AG04449 (cell line): ENCODE measurements around the gene CEP41.

Experiments used
- CTCF ChIA-PET: fragments of 350-600 bp; formaldehyde crosslinking; extraction: SDS; loops from one replicate; lab custom pipeline; 2021; ENCODE audit warnings: antibody characterized with exemption; lab: Yijun Ruan, JAX
- POLR2A ChIA-PET: fragments of 400-600, 350-600 bp; formaldehyde crosslinking; extraction: SDS; loops from one replicate; lab custom pipeline; 2020; ENCODE audit warnings: antibody characterized with exemption, inconsistent platforms; lab: Yijun Ruan, JAX
- DNase-seq: peaks from one replicate; pipeline ENCODE4 v3.0.0-alpha.2; 2010; ENCODE audit warnings: low read depth, low spot score
- H3K4me3 ChIP-seq: 2 replicates; pipeline ENCODE4 v1.5.1; 2011; ENCODE audit warnings: low read depth, mild to moderate bottlenecking, control low read depth, low read length
- CTCF ChIP-seq: IDR thresholded peaks from one replicate; pipeline ENCODE4 v1.5.1; 2011; ENCODE audit warnings: mild to moderate bottlenecking, moderate library complexity, low read length, control low read depth, inconsistent platforms; ENCODE audit not compliant: insufficient read depth; ENCODE audit errors: missing control alignments

Gene CEP41

GRCh38 chr7:130359276-130359857, 81.4 kb downstream of the CEP41 start:
- POLR2A ChIA-PET, result no interaction called here
- H3K4me3 ChIP-seq, result no peak overlapping the region
- TF ChIP-seq CTCF, result no peak
- CTCF ChIA-PET, result no interaction called here
- DNase-seq, result no peak

GRCh38 chr7:130358471-130358870, 82.3 kb downstream of the CEP41 start:
- POLR2A ChIA-PET, result no interaction called here

GRCh38 chr7:130356876-130357611, 83.8 kb downstream of the CEP41 start:
- ChIA-PET CTCF (interaction anchor here (1.5 kb wide), 1 partner anchor 20 kb away, joined by 4 read pairs; no protein-coding TSS in a partner anchor), POLR2A (interaction anchor here (0.6 to 2.0 kb wide), 7 partner anchors 9 to 84 kb away, joined by 3 to 8 read pairs (median 3); partner anchors contain the start of genes CEP41, CPA1 and CPA4)
- no peak for TF ChIP-seq CTCF
- H3K4me3 ChIP-seq, result no peak overlapping the region
- DNase-seq, result no peak

More at GRCh38 chr7:130358471-130358870, 82.3 kb downstream of the CEP41 start:
- TF ChIP-seq CTCF, result no peak
- no peak overlapping the region for H3K4me3 ChIP-seq
- CTCF ChIA-PET, result no interaction called here
- DNase-seq, result no peak

- CTCF ChIA-PET, result interaction anchor here (1.0 to 1.5 kb wide), 2 partner anchors 11 to 20 kb away, joined by 3 to 4 read pairs; partner anchors contain the start of gene CPA5
- H3K4me3 ChIP-seq, result peak overlapping the region; percentile 27
Observed at GRCh38 chr7:130356121-130356875, 84.5 kb downstream of the CEP41 start.

GRCh38 chr7:130353196-130353595, 87.6 kb downstream of the CEP41 start:
- ChIA-PET CTCF (interaction anchor here (1.0 kb wide), 2 partner anchors 12 to 405 kb away, joined by 3 read pairs; no protein-coding TSS in a partner anchor), POLR2A (interaction anchor here (1.6 kb wide), 1 partner anchor 60 kb away, joined by 6 read pairs; the partner anchor contains the start of gene CPA4)
- DNase-seq, result no peak

More at GRCh38 chr7:130356121-130356875, 84.5 kb downstream of the CEP41 start:
- TF ChIP-seq CTCF, result no peak
- POLR2A ChIA-PET, result interaction anchor here (0.6 to 2.0 kb wide), 8 partner anchors 10 to 85 kb away, joined by 3 to 8 read pairs (median 4); partner anchors contain the start of genes CEP41, CPA1 and CPA4
- peak; percentile 95 for DNase-seq

More at GRCh38 chr7:130353196-130353595, 87.6 kb downstream of the CEP41 start:
- TF ChIP-seq CTCF, result no peak
- H3K4me3 ChIP-seq, result no peak overlapping the region
